ENCODE data around the gene IL11. TPM values are rescaled to one million over a fixed set of nuclear protein-coding genes. Genes with fewer than 3 reads are reported as not detected.
A peak's percentile ranks its signal among the peaks of the same experiment; 100 is the strongest.

The IL11 gene
- total and polyA plus RNA-seq, 8 donors = 1.0 to 17.4 (median 1.3) TPM; not detected in 3

GRCh38 chr19:55368701-55369563 is 1.3 kb downstream of the IL11 start:
- Histone ChIP-seq H3K27me3 (peaks cover 19 to 91% (median 64%) of the 10 kb centered on the region in 3 donors), H3K36me3 (no peaks in the 10 kb centered on the region), H3K9me3 (no peaks in the 10 kb centered on the region), H3K27ac (peak overlapping the region in 2 of 5 donors; percentile 35 to 64), H3K4me3 (peak overlapping the region; percentile 23 to 42 (median 31)), H3K4me1 (peaks cover 16 to 24% (median 22%) of the 10 kb centered on the region in 4 donors)
- WGBS, 5 donors = 8 to 30% (median 10%) methylated on average over 17 to 54 of the region's 54 CpGs
- intact Hi-C loops (cut with DNase I; ENCODE audit: low total_unique reads) = no loop called here
- TF ChIP-seq POLR2A (IDR thresholded peaks at IDR 0.05) (no peak), CTCF (IDR thresholded peaks at IDR 0.05) (no peak), POLR2AphosphoS5 (IDR thresholded peaks at IDR 0.05) (no peak), EP300 (IDR thresholded peaks at IDR 0.05) (no peak)
- peak in 1 of 2 donors; percentile 78 for DNase-seq

- intact Hi-C loops (cut with DNase I; ENCODE audit: low total_unique reads) = no loop called here
These were observed 2.2 kb downstream of the IL11 start for GRCh38 chr19:55368106-55368505.

GRCh38 chr19:55366790-55367189 is 3.5 kb downstream of the IL11 start:
- intact Hi-C loops (cut with DNase I; ENCODE audit: low total_unique reads) = no loop called here
- no peak for DNase-seq
- Histone ChIP-seq H3K36me3 (no peaks in the 10 kb centered on the region), H3K4me3 (no peak overlapping the region), H3K27ac (no peak overlapping the region), H3K9me3 (no peaks in the 10 kb centered on the region), H3K4me1 (peaks cover 16 to 20% (median 20%) of the 10 kb centered on the region in 4 donors), H3K27me3 (peaks cover 18 to 84% (median 43%) of the 10 kb centered on the region in 3 donors)
- WGBS, 5 donors = 60 to 100% (median 73%) methylated on average over 2 to 3 of the region's 3 CpGs
- TF ChIP-seq POLR2AphosphoS5 (IDR thresholded peaks at IDR 0.05) (no peak), EP300 (IDR thresholded peaks at IDR 0.05) (no peak), POLR2A (IDR thresholded peaks at IDR 0.05) (no peak), CTCF (IDR thresholded peaks at IDR 0.05) (no peak)

More at GRCh38 chr19:55368106-55368505, 2.2 kb downstream of the IL11 start:
- Histone ChIP-seq H3K27ac (no peak overlapping the region), H3K4me1 (peaks cover 16 to 20% (median 20%) of the 10 kb centered on the region in 4 donors), H3K9me3 (no peaks in the 10 kb centered on the region), H3K36me3 (no peaks in the 10 kb centered on the region), H3K27me3 (peaks cover 18 to 84% (median 56%) of the 10 kb centered on the region in 3 donors), H3K4me3 (no peak overlapping the region)
- 74 to 87% (median 84%) methylated on average over 6 to 16 of the region's 16 CpGs for WGBS, 5 donors
- TF ChIP-seq POLR2AphosphoS5 (IDR thresholded peaks at IDR 0.05) = no peak
- TF ChIP-seq POLR2A (IDR thresholded peaks at IDR 0.05) = no peak
- no peak for TF ChIP-seq EP300 (IDR thresholded peaks at IDR 0.05)
- TF ChIP-seq CTCF (IDR thresholded peaks at IDR 0.05) = no peak
- no peak for DNase-seq

GRCh38 chr19:55365964-55366363 is 4.3 kb downstream of the IL11 start:
- H3K9me3 ChIP-seq = no peaks in the 10 kb centered on the region
- intact Hi-C loops (cut with DNase I; ENCODE audit: low total_unique reads) = no loop called here
- H3K27me3 ChIP-seq = peaks cover 18 to 83% (median 35%) of the 10 kb centered on the region in 3 donors
- no peaks in the 10 kb centered on the region for H3K36me3 ChIP-seq
- TF ChIP-seq POLR2AphosphoS5 (IDR thresholded peaks at IDR 0.05) (no peak), CTCF (IDR thresholded peaks at IDR 0.05) (no peak), POLR2A (IDR thresholded peaks at IDR 0.05) (no peak)
- WGBS, 5 donors = 62 to 75% (median 69%) methylated on average over 17 to 19 of the region's 19 CpGs
- peaks cover 16 to 20% (median 20%) of the 10 kb centered on the region in 4 donors for H3K4me1 ChIP-seq
- DNase-seq = no peak
- no peak overlapping the region for H3K27ac ChIP-seq
- H3K4me3 ChIP-seq = no peak overlapping the region

Measured in stomach (tissue), 9 donors.